Fibroblast of skin of left quadriceps (primary cell): ENCODE results near the gene GPANK1.

Source experiments
- DNase-seq, 2 experiments: peaks; one replicate each; pipeline ENCODE4 v3.0.0-alpha.2; 2013; ENCODE audit warnings: low read depth in 2 of 2

GPANK1 gene

GRCh38 chr6:31640612-31641011 is 24.2 kb downstream of the GPANK1 start:
- no peak for DNase-seq

DNA sequence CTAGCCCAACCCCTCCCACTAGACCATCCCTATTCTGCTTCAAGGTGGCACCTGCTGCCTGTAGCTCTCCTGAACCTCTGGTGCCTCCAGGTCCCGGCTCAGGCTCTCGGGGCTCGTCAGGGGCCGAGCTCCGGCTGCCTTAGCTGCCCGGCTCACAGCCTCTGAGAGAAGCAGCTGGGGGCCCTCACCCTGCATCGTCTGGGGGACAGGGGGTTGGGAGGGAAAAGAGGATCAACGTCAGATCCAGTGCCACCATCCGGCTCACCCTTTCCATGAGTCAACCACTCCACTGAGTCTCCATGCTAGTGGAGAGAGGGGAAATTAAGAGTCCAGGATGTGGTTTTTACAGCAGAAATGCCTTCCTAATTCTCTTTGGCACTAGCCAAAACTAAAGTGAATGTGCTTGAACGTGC is 25.3 kb downstream of the GPANK1 start:
- DNase-seq: no peak

DNA sequence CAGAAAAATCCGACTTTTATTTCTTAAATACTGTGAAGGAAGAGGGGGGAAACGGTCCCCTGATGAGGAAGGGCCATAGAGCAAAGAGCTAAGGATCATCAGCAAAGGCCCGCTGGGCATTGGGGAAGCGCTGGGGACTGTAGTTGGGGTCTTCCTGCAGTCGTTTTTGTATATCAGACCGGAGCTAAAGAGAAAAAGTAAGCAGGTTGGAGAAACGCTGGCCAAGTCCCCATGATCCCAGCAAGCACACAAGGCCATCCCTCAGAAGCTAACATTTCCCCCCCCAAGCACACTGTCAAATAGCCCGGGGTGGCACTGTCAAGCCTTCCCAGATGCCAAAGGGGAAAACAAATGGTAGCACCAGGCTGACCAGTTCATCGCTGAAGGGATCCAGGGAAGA is 25.8 kb downstream of the GPANK1 start:
- no peak for DNase-seq

- DNase-seq: no peak
Observed at GRCh38 chr6:31636698-31637596, 27.9 kb downstream of the GPANK1 start.

- DNase-seq: no peak
Observed at GRCh38 chr6:31634969-31635575, 29.7 kb downstream of the GPANK1 start.

DNA sequence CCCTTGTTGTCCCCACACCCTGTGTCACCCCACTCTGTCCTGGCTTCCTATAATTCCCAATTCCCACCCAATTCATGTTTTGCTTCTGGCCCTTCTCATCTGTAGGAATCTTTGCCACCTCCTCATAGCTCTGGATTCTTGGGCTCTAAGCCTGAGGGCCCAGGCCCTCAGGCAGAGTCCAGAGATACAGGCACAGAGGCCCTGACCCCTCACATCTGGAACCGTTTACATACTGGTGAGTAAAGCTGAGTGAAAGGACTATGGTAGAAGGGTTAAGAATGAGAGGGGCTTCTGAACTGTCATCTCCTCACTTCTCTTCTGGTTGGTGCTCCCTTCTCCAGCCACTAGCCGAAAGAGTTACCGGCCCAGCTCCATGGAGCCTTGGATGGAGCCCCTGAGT is 30.7 kb downstream of the GPANK1 start:
- no peak for DNase-seq

- DNase-seq: no peak
Observed at GRCh38 chr6:31633447-31633846, 31.4 kb downstream of the GPANK1 start.

- no peak for DNase-seq
Observed at GRCh38 chr6:31632279-31632946, 32.4 kb downstream of the GPANK1 start.

GRCh38 chr6:31631681-31632278 is 33.0 kb downstream of the GPANK1 start:
- DNase-seq: no peak

- no peak for DNase-seq
Observed at GRCh38 chr6:31631209-31631608, 33.6 kb downstream of the GPANK1 start.

DNA sequence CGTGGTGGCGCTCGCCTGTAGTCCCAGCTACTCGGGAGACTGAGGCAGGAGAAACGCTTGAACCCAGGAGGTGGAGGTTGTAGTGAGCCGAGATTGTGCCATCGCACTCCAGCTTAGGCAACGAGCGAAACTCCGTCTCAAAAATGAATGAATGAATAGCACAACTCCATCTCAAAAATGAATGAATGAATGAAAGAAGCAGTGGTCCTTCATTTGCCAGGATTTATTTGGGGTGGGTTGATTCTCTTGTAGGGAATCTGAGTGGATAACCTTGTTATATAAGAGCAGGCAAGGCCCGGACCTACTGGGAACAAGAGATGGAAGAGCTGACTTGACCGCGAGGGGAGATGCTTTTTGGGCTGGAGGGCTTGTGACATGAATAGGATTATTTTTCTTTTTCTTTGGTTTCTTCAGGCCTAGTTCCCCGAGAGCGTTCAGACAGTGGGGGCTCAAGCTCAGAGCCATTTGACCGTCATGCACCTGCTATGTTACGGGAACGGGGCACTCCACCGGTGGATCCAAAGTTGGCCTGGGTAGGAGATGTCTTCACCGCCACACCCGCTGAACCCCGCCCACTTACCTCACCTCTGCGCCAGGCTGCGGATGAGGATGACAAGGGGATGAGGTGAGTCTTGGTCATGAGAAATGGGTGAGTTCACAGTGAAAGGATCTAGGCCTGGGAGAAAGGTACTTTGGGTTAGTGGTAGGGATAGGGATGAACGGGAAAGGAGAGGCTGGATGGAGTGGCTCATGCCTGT is 34.4 kb downstream of the GPANK1 start:
- no peak for DNase-seq

DNA sequence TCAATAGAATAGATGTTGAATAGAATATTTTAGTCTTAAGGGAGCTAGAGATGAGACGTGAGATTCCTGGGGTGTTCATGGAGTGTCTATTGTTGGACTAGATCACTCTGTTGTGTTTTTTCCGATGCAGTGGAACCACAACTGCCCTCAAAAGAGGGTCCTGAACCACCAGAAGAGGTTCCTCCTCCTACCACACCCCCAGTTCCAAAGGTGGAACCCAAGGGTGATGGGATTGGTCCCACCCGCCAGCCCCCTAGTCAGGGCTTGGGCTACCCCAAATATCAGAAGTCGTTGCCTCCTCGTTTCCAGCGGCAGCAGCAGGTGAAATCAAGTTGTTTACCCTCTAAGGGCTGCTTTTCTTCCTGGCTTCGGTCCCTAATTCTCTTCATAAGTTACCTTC is 35.8 kb downstream of the GPANK1 start:
- no peak for DNase-seq

DNA sequence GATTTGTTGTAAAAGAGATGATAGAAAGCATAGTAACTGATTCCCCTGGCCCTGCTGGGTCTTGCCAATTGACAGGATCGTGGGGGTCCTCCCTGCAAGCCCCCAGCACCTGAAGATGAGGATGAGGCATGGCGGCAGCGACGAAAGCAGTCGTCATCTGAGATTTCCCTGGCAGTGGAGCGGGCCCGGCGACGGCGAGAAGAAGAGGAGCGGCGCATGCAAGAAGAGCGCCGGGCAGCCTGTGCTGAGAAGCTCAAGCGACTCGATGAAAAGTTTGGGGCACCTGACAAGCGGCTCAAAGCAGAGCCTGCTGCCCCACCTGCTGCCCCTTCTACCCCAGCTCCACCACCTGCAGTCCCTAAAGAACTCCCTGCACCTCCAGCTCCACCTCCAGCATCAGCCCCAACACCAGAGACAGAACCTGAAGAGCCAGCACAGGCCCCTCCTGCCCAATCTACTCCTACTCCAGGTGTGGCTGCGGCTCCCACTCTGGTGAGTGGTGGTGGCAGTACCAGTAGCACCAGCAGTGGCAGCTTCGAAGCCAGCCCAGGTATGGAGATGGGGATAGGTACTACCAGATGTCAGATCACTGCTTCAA is 37.0 kb downstream of the GPANK1 start:
- no peak for DNase-seq

DNA sequence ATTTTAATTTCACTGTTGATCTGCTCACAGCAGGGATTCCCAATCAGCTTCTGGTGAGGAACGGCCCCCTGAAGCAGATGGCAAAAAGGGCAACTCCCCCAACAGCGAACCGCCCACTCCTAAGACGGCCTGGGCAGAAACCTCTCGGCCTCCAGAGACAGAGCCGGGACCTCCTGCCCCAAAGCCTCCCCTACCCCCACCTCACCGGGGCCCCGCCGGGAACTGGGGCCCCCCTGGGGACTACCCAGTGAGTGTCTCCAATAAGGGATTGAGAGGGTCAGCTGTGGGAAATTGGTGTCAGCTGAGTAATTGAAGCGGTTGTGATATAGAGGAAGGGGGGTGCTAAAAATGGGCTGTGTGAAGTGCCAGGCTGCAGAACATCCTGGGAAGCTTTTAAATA is 37.8 kb downstream of the GPANK1 start:
- no peak for DNase-seq

GRCh38 chr6:31624070-31624469 is 40.7 kb downstream of the GPANK1 start:
- DNase-seq: no peak

- DNase-seq: no peak
Observed at GRCh38 chr6:31622684-31623091, 42.1 kb downstream of the GPANK1 start.

DNA sequence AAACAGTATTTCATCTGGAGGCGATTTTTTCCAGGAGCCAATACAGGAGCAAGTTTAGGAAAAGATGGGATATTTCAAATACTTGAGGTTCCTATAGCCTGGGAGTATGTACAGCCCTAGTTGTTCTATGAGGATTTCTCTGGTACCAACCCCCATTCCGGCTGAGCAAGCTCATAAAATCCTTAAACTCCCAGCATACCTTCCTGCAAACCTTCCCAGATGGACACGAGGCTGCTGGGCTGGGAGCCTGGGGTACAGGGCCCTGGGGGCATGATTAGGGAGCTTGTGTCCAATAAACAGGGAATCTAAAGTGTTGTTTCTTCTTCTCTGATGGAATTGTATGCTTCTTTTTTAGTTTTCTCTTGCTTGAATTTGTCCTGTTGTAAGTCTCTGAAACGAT is 42.8 kb downstream of the GPANK1 start:
- DNase-seq: no peak

GRCh38 chr6:31621320-31621939 is 43.4 kb downstream of the GPANK1 start:
- DNase-seq: no peak

DNA sequence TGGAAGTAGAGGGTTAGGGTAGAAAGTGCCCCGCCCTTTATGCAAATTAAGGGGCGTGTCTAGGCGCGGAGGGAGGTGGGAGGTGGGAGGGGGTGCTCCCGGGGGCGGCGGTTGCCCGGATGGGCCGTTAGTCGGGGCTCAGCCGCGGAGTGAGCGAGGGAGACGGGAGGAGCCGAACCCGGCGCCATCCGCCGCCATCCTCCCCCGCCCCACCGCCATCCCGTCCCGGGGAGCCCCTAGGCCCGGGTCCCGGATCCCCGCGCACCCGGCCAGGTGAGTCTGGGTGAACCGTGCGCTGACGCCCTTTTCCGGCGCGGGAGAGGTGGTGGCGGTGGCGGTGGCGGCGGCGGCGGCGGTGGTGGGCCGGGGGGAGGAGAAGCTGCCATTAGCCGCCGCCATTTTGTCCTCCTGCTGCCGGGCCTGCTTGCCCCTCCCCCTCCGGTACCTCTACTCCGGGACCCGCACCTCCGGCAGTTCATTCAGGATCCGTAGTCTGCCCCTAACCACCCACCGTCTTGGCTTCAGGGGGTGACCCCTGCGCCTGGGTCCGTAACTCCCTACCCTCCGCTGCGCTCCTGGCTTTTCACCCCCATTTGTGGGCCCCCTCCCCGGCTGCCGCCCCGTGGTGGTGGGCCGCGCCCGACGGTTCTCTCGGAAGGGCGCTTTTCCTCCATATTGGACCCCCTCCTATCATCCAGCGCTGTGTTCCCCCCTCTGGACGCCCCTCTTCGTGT is 44.0 kb downstream of the GPANK1 start, which contains the start of gene PRRC2A:
PRRC2A (plus strand) TSS at position 130 of the 734 bp plus-strand sequence. CDS start 2,075 bp downstream, outside the sequence.
- peak in 1 of 2 experiments; percentile 99 for DNase-seq
